NCI-H69 (cell line): ENCODE data around the gene GJD2.
A peak's percentile ranks its signal among the peaks of the same experiment; 100 is the strongest.

Source experiments
- DNase-seq: peaks from one replicate; lab custom pipeline; 2025; lab: John Stamatoyannopoulos, UW

Gene GJD2

DNA sequence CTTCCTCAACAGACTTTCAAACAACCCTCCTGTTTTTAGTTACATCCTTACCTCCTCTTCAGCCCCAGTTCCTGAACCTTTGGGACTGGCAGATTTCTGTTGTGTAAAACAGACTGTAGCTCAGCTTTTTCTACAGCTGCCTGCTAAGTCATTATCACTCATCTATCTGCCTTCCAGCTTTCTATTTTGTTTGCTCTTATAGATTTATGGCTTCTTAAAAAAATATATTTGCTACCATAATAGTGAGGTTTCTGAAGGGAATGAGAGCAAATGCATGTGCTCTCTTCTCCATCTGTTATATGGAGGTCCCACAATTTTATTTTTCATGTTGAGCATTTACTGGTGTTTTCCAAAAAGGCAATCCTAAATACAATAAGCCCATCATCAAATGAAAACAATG, 18.2 kb upstream of the GJD2 start:
- DNase-seq: peak; percentile 53

DNA sequence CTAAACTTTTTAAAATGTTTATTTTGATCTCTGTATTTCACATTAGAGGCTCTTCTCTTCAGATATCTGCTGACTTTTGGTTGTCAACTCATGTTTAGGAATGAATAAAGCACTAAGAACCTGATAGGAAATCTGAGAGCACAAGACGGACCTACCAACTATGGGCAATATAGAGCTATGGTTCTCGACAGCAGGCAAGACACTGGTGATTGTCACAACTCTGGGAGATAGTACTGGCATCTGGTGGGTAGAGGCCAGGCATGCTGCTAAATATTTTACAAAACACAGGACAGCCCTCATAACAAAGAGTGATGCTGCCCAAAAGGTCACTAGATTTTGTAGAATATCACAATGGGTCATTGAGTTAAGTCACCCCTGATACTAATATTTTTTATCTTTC, 17.5 kb upstream of the GJD2 start:
- no peak for DNase-seq

DNA sequence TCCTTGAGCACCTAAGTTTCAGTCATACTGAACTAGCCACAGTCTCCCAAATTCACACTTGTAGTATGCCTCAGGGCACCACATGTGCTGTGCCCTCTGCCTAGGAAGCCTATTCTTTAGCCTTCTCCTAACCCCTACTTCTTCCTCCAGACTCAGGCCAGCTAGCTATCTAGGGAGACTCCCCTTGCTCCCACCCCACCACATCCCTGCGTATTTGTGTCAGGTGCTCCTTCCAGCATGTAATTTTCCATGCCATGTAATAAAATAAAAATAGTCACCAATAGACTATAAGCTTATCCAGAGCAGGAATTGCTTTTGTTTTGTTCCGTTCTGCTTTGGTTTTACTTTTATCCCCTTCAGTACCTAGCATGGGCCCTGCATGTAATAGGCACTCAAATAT, 14.9 kb upstream of the GJD2 start:
- DNase-seq: peak; percentile 50

- DNase-seq: no peak
Observed at GRCh38 chr15:34768530-34768929, 13.7 kb upstream of the GJD2 start.

- DNase-seq: peak; percentile 48
Observed at GRCh38 chr15:34765741-34766140, 10.9 kb upstream of the GJD2 start.

GRCh38 chr15:34760909-34761308, 6.1 kb upstream of the GJD2 start:
- peak; percentile 53 for DNase-seq

- no peak for DNase-seq
Observed at GRCh38 chr15:34759992-34760391, 5.2 kb upstream of the GJD2 start.

GRCh38 chr15:34759347-34759746, 4.5 kb upstream of the GJD2 start:
- peak; percentile 96 for DNase-seq

- DNase-seq: no peak
Observed at GRCh38 chr15:34757262-34757661, 2.5 kb upstream of the GJD2 start.

GRCh38 chr15:34755419-34755773, 598 bp upstream of the GJD2 start:
- DNase-seq: peak; percentile 75

DNA sequence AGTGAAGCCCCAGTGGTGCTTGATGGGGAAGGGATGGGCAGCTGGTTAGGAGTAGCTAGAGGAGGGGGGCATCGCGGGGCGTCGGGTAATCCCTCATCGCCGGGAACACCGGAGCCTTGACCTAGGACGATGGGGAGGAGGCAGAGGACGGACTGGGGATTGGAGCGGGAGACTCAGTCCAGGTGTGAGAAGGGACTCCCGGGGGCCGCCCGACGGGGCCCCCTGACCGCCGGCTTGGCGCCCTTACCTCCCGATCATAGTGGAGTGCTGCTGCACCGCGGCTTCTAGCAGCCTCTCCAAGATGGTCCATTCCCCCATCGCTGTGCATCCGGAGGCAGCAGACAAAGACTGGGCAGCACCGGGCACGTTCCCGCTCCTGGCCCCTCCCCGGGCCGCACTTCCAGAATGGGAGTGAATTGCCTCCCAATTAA, 612 bp downstream of the GJD2 start:
- peak; percentile 69 for DNase-seq

- peak; percentile 26 for DNase-seq
Observed at GRCh38 chr15:34753236-34753894, 1.4 kb downstream of the GJD2 start.

- DNase-seq: no peak
Observed at GRCh38 chr15:34749691-34750090, 5.1 kb downstream of the GJD2 start.

DNA sequence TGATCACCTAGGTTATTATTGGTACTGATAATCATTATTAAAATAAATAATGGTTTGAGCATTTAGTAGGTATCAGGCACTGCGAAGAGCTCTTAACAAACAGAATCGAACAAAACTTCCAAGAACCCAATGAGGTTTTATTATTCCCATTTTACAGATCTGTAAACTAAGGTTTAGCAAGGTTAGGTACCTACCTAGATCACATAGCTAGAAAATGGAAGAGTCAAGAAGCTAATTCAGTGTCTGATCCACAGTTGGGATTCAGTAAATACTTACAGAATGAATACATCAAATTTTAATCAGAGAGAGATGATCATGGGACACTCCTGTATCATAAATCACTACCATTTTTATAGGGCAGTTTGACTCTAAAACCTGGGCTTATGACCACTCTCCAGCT, 15.5 kb downstream of the GJD2 start:
- no peak for DNase-seq

- DNase-seq: no peak
Observed at GRCh38 chr15:34738002-34738401, 16.8 kb downstream of the GJD2 start.

GRCh38 chr15:34737477-34737876, 17.3 kb downstream of the GJD2 start:
- peak; percentile 34 for DNase-seq

GRCh38 chr15:34734303-34734702, 20.5 kb downstream of the GJD2 start:
- DNase-seq: no peak

DNA sequence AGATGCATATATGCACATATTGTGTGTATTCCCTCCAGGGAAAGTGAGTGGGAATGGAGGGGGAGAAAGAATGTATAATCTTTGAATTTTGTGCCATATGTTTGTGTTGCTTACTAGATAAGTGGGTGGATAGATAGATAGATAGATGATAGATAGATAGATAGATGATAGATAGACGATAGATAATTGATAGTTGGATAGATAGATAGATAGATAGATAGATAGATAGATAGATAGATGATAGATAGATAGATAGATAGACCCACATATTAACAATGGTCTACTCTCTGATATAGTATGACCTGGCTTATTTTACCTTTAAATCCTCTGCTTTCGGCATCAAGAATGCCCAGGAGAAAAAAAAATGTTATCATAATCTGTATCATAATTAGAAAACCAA, 21.2 kb downstream of the GJD2 start:
- no peak for DNase-seq

GRCh38 chr15:34732430-34732829, 22.4 kb downstream of the GJD2 start:
- peak; percentile 85 for DNase-seq

DNA sequence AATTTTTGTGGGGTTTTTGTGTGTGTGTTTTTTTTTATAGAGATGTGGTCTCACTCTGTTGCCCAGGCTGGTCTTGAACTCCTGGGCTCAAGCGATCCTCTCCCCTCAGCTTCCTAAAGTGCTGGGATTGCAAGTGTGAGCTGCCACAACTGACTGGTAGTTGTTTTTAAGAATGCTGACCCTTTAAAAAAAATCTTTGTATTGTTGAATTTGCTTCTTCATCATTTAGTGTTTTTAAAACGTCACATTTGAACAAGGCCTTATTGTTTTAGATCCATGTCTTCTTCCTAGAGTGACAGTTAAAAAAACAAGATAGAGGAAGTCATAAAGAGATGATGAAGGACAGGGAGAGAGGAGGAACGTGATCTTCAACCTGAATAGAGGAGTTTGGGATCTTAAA, 24.1 kb downstream of the GJD2 start:
- no peak for DNase-seq

GRCh38 chr15:34729886-34730285, 24.9 kb downstream of the GJD2 start:
- no peak for DNase-seq

- no peak for DNase-seq
Observed at GRCh38 chr15:34729056-34729455, 25.7 kb downstream of the GJD2 start.

- no peak for DNase-seq
Observed at GRCh38 chr15:34726406-34727100, 28.2 kb downstream of the GJD2 start.

GRCh38 chr15:34725556-34725955, 29.2 kb downstream of the GJD2 start:
- no peak for DNase-seq
